GM18907 (cell line): ENCODE measurements around the gene KAT6B.
A peak's percentile ranks its signal among the peaks of the same experiment; 100 is the strongest.

Experiments used
- ATAC-seq: cut with Tn5 transposase; IDR thresholded peaks from one replicate; pipeline ENCODE4 v1.9.1; 2021; ENCODE audit warnings: mild to moderate bottlenecking, moderate library complexity; ENCODE audit not compliant: unreplicated experiment

Gene KAT6B

GRCh38 chr10:74944205-74944604 is 117.8 kb downstream of the KAT6B start:
- no peak for ATAC-seq

- no peak for ATAC-seq
Measured at GRCh38 chr10:74947781-74948401, 121.5 kb downstream of the KAT6B start.

- no peak for ATAC-seq
Measured at GRCh38 chr10:74949034-74949832, 122.8 kb downstream of the KAT6B start.

- no peak for ATAC-seq
Measured at GRCh38 chr10:74949843-74950765, 123.7 kb downstream of the KAT6B start.

- no peak for ATAC-seq
Measured at GRCh38 chr10:74953214-74953613, 126.8 kb downstream of the KAT6B start.

- ATAC-seq, result no peak
Measured at GRCh38 chr10:74955796-74956195, 129.4 kb downstream of the KAT6B start.

- no peak for ATAC-seq
Measured at GRCh38 chr10:74956555-74957111, 130.2 kb downstream of the KAT6B start.

GRCh38 chr10:74957285-74957961 is 131.0 kb downstream of the KAT6B start:
- ATAC-seq, result no peak

GRCh38 chr10:74958316-74958715 is 131.9 kb downstream of the KAT6B start:
- ATAC-seq, result no peak

GRCh38 chr10:74960670-74961069 is 134.3 kb downstream of the KAT6B start:
- no peak for ATAC-seq

GRCh38 chr10:74962517-74962916 is 136.1 kb downstream of the KAT6B start:
- ATAC-seq, result no peak

- peak; percentile 77 for ATAC-seq
Measured at GRCh38 chr10:74963549-74963948, 137.1 kb downstream of the KAT6B start.

- ATAC-seq, result no peak
Measured at GRCh38 chr10:74967911-74968666, 141.7 kb downstream of the KAT6B start.

GRCh38 chr10:74968667-74969061 is 142.3 kb downstream of the KAT6B start:
- no peak for ATAC-seq

GRCh38 chr10:74969093-74969492 is 142.7 kb downstream of the KAT6B start:
- ATAC-seq, result no peak

GRCh38 chr10:74969530-74969929 is 143.1 kb downstream of the KAT6B start:
- ATAC-seq, result no peak

GRCh38 chr10:74973741-74974392 is 147.5 kb downstream of the KAT6B start:
- ATAC-seq, result no peak

GRCh38 chr10:74975758-74976157 is 149.4 kb downstream of the KAT6B start:
- ATAC-seq, result no peak

- ATAC-seq, result no peak
Measured at GRCh38 chr10:74976565-74976964, 150.2 kb downstream of the KAT6B start.
